NCI-H460 (cell line): ENCODE measurements around the gene SLC2A3. TPM values are rescaled to one million over a fixed set of nuclear protein-coding genes. Genes with fewer than 3 reads are reported as not detected.
"Not testable (repeated sequence)": the region's sequence is repeated elsewhere in the genome, so short reads cannot be mapped to it uniquely, and the experiment has no call there.

Experiments used
- DNase-seq: peaks from one replicate; pipeline ENCODE4 v3.0.0-alpha.2; 2016; ENCODE audit warnings: low read depth; ENCODE audit errors: extremely low read depth
- total RNA-seq: library from RNA; depleted of rRNA; stranded (reverse); fragments of >200 nt; shearing (Covaris generic); gene quantifications from 2 replicates; pipeline ENCODE4 v1.2.3, GENCODE V29; 2014

Gene SLC2A3
- total RNA-seq, 1 experiment from 2014 or later, result 321 TPM

- no peak for DNase-seq
Measured at GRCh38 chr12:7917392-7918267, 18.4 kb downstream of the SLC2A3 start.

GRCh38 chr12:7916936-7917335 is 19.1 kb downstream of the SLC2A3 start:
- DNase-seq, result no peak

GRCh38 chr12:7915661-7916403 is 20.2 kb downstream of the SLC2A3 start:
- DNase-seq, result no peak

- not testable (repeated sequence) for DNase-seq
Measured at GRCh38 chr12:7910106-7910505, 25.9 kb downstream of the SLC2A3 start.

GRCh38 chr12:7907009-7907408 is 29.0 kb downstream of the SLC2A3 start:
- DNase-seq, result peak; percentile 37

DNA sequence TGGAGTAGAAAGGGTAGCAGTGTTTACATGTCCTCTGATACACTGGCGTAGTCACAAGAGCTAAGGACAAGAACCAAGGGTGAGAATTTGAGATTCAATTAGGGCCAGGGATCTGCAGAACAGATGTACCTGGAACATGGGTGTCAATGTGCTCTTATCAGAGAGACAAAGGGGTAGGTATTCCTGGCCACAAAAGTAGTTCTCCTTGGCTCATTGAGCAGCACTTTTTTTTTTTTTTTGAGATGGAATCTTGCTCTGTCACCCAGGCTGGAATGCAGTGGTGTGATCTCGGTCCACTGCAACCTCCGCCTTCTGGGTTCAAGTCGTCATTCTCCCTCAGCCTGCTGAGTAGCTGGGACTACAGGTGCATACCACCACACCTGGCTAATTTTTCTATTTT is 29.7 kb downstream of the SLC2A3 start:
- not testable (repeated sequence) for DNase-seq

DNA sequence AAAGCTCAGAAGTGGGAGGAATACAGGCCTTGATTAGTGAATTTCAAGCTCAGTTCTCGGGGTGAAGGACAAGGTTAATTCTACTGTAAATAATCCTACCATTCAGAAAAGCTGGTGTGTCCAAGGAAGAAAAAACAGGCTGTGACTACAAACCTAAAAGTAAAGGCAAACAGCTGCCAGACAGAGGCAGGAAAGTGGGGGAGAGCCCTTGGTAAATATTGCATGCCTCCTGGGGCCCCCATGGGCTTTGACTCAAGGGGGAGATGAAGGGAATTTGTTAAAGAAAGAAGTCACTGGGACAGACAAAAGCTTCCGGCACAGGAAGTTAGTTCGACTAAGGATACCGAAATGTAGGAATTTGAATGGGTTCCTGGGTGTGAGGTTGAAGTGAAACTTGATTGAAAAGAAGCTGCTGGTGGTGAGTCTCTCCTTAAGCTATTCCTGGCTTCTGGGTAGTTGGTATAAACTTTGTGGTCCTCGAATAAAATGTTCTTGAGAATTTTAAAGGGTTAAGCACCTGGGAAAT is 30.3 kb downstream of the SLC2A3 start:
- DNase-seq, result not testable (repeated sequence)

- DNase-seq, result no peak
Measured at GRCh38 chr12:7905071-7905470, 30.9 kb downstream of the SLC2A3 start.

GRCh38 chr12:7902416-7902815 is 33.6 kb downstream of the SLC2A3 start:
- DNase-seq, result not testable (repeated sequence)

DNA sequence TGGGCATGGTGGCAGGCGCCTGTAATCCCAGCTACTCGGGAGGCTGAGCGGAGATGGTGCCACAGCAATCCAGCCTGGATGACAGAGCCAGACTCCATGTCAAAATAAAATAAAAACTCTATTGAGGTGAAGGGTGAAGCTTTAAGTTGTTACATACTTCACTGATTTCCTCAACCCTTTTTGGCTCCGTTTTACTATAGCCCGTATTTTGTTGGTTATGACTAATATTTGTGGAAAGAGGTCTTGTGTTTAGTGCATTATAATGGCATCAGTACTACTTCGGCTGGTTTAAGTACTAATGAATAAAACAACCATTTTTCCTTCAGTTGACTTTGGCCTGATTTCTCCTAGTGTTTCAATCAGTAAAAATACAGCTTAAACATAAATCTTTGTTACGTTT is 36.2 kb downstream of the SLC2A3 start:
- DNase-seq, result no peak

DNA sequence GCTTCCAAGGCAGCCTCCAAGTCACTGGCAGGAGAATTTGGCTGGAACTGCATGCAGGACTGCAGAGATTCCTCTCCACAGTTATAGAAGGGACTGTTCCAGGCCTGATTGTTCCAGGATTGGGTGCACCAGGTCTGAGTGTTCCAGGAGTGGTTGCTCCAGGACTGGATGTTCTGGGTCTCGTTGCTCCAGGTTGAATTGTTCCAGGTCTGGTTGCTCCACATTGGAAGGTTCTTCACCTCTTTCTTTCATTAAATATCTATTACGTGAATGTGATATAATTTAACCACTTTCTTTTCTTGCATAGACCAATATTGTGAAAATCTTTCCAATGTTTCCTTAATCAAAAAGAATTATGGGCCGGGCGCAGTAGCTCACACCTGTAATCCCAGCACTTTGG is 39.3 kb downstream of the SLC2A3 start:
- not testable (repeated sequence) for DNase-seq

- DNase-seq, result no peak
Measured at GRCh38 chr12:7892186-7892980, 43.6 kb downstream of the SLC2A3 start.

DNA sequence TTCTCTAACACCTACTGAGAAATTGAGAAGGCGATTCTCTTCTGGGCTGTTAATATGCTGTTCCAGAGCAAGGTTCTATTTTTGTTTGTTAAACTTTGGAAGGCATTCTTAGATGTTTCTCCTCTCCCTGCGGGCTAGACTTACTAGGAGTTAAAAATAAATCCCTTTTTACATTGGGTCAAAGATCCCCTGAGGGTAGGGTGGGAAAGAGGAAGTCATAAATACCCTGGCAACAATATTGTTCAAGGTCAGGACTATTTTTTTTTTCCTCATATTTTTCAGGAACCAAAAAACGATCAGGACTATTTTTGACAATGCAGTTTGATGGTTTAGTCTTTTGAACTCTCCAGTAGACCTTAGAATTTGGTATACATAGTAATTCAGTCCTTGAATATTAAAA is 51.3 kb downstream of the SLC2A3 start:
- no peak for DNase-seq

GRCh38 chr12:7881736-7882120 is 54.3 kb downstream of the SLC2A3 start:
- not testable (repeated sequence) for DNase-seq

GRCh38 chr12:7880952-7881735 is 54.8 kb downstream of the SLC2A3 start:
- not testable (repeated sequence) for DNase-seq

DNA sequence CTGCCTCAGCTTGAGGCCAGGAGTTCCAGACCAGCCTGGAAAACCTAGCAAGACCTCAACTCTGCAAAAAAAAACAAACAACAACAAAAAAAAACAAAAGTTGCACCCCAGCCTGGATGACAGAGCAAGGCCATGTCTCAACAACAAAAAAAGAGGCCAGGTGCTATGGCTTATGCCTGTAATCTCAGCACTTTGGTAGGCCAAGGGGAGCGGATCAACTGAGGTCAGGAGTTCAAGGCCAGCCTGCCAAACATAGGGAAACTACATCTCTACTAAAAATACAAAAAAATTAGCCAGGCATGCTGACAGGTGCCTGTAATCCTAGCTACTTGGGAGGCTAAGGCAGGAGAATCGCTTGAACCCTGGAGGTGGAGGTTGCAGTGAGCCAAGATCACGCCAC is 56.7 kb downstream of the SLC2A3 start:
- DNase-seq, result no peak

GRCh38 chr12:7877420-7877819 is 58.6 kb downstream of the SLC2A3 start:
- DNase-seq, result no peak

GRCh38 chr12:7872566-7873319 is 63.2 kb downstream of the SLC2A3 start, which contains the start of gene SLC2A14:
Gene SLC2A14 (minus strand): TSS chr12:7872915. CDS start chr12:7869880, 3,035 bp downstream.
- no peak for DNase-seq

DNA sequence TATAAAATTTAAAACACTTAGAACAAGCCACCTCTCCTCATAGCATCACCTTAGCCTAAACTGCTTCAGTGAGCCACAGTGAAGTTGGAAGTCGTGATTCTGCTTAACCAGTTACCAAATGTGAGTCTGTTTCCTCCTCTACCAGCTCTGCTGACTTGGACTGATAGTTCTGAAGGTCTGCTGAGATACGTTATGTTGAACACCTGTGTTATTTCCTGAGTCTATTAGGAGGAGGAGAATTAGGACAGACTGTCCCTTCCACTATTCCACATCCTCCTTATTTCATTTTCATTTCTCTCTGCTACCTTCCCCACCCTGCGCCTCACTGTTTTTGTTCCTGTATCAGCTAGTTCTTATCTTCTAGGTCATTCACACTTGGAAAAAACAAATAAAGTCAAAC is 65.7 kb downstream of the SLC2A3 start:
- DNase-seq, result no peak
